H7 (cell line): ENCODE results near the gene PACS2. TPM values are rescaled to one million over a fixed set of nuclear protein-coding genes. Genes with fewer than 3 reads are reported as not detected.

Source experiments
- DNase-seq: peaks from one replicate; pipeline ENCODE4 v3.0.0; 2012
- H3K27me3 ChIP-seq: 2 replicates; pipeline ENCODE4 v1.6.0; 2011; ENCODE audit warnings: mild to moderate bottlenecking, low read length; ENCODE audit not compliant: control insufficient read depth, insufficient read depth
- H3K36me3 ChIP-seq: replicated peaks from 2 replicates; pipeline ENCODE4 v1.5.1; 2011; ENCODE audit warnings: low read length; ENCODE audit not compliant: control insufficient read depth, insufficient read depth
- H3K4me3 ChIP-seq: 2 replicates; pipeline ENCODE4 v1.5.1; 2011; ENCODE audit warnings: low read depth, mild to moderate bottlenecking, control low read depth, low read length, moderate library complexity; ENCODE audit not compliant: insufficient read depth
- total RNA-seq: library from RNA; depleted of rRNA; stranded (reverse); fragments of >200 nt; shearing (Covaris generic); gene quantifications from 2 replicates; pipeline ENCODE4 v1.2.3, GENCODE V29; 2014

The PACS2 gene
- total RNA-seq, 1 experiment from 2014 or later = 79.2 TPM

GRCh38 chr14:105415481-105416428 is 101.2 kb downstream of the PACS2 start:
- DNase-seq = peak; percentile 26
- no peaks in the 10 kb centered on the region for H3K36me3 ChIP-seq
- H3K27me3 ChIP-seq = peaks cover 31% of the 10 kb centered on the region
- no peak overlapping the region for H3K4me3 ChIP-seq

- Histone ChIP-seq H3K36me3 (no peaks in the 10 kb centered on the region; the same call in 1 of the 2 replicates), H3K4me3 (no peak overlapping the region), H3K27me3 (peaks cover 24% of the 10 kb centered on the region)
- DNase-seq = no peak
These were observed 102.1 kb downstream of the PACS2 start for GRCh38 chr14:105416671-105417070.

GRCh38 chr14:105417690-105418121 is 103.2 kb downstream of the PACS2 start:
- Histone ChIP-seq H3K36me3 (no peaks in the 10 kb centered on the region; the same call in 1 of the 2 replicates), H3K4me3 (no peak overlapping the region), H3K27me3 (peaks cover 15% of the 10 kb centered on the region)
- peak; percentile 15 for DNase-seq

GRCh38 chr14:105418269-105419194 is 104.0 kb downstream of the PACS2 start:
- H3K36me3 ChIP-seq = no peaks in the 10 kb centered on the region; the same call in 1 of the 2 replicates
- peak overlapping the region; percentile 67 for H3K4me3 ChIP-seq
- DNase-seq = peak; percentile 54
- peaks cover 7% of the 10 kb centered on the region for H3K27me3 ChIP-seq

- Histone ChIP-seq H3K4me3 (peak within 1 kb of the TSS; percentile 85), H3K36me3 (no peaks in the 10 kb centered on the region; the same call in 1 of the 2 replicates), H3K27me3 (no peaks in the 10 kb centered on the region; the same call in none of the 2 replicates)
- DNase-seq = peak; percentile 96
These were observed 104.9 kb downstream of the PACS2 start, which contains the start of gene MTA1 for GRCh38 chr14:105419195-105420091. Gene MTA1 (plus strand): TSS chr14:105419827. CDS start chr14:105420036, 209 bp downstream.

- DNase-seq = peak; percentile 90
- no peaks in the 10 kb centered on the region; the same call in none of the 2 replicates for H3K36me3 ChIP-seq
- peak overlapping the region; percentile 85 for H3K4me3 ChIP-seq
- H3K27me3 ChIP-seq = no peaks in the 10 kb centered on the region; the same call in 1 of the 2 replicates
These were observed 105.8 kb downstream of the PACS2 start for GRCh38 chr14:105420101-105420973.

GRCh38 chr14:105420974-105421674 is 106.6 kb downstream of the PACS2 start:
- Histone ChIP-seq H3K4me3 (peak overlapping the region; percentile 85), H3K27me3 (no peaks in the 10 kb centered on the region), H3K36me3 (no peaks in the 10 kb centered on the region; the same call in none of the 2 replicates)
- DNase-seq = peak; percentile 85

- no peak overlapping the region for H3K4me3 ChIP-seq
These were observed 107.4 kb downstream of the PACS2 start for GRCh38 chr14:105421723-105422615.

GRCh38 chr14:105422695-105423487 is 108.3 kb downstream of the PACS2 start:
- no peak overlapping the region for H3K4me3 ChIP-seq
- peak; percentile 54 for DNase-seq
- H3K27me3 ChIP-seq = no peaks in the 10 kb centered on the region
- peaks cover 2% of the 10 kb centered on the region for H3K36me3 ChIP-seq

More at GRCh38 chr14:105421723-105422615, 107.4 kb downstream of the PACS2 start:
- peak; percentile 64 for DNase-seq
- Histone ChIP-seq H3K27me3 (no peaks in the 10 kb centered on the region), H3K36me3 (peaks cover 2% of the 10 kb centered on the region)

- no peaks in the 10 kb centered on the region for H3K27me3 ChIP-seq
- peak; percentile 58 for DNase-seq
- no peak overlapping the region for H3K4me3 ChIP-seq
- H3K36me3 ChIP-seq = peaks cover 4% of the 10 kb centered on the region
These were observed 109.1 kb downstream of the PACS2 start for GRCh38 chr14:105423488-105424195.
